Adrenal gland (tissue), 12 donors: ENCODE results near the gene FAIM2. TPM values are rescaled to one million over a fixed set of nuclear protein-coding genes. Genes with fewer than 3 reads are reported as not detected.

ENCODE experiments used
- DNase-seq, 7 donors: peaks; one replicate each; pipeline ENCODE4 v3.0.0-alpha.2; 2019 to 2020
- H3K27ac ChIP-seq, 5 donors: fragments of 200-600 bp; sonication (generic) in 4 of 5; 1 replicate in 3 of 5; 2 replicates in 2 of 5; pipeline versions ENCODE4 v1.5.1 to v1.8.0; 2016 to 2020; ENCODE audit warnings: mild to moderate bottlenecking in 1 of 5
- H3K27me3 ChIP-seq: fragments of 200-600 bp; 2 replicates; pipeline ENCODE4 v1.8.0; 2021
- H3K36me3 ChIP-seq, 2 donors: fragments of 200-600 bp; replicated peaks in 1 of 2; 1 replicate in 1 of 2; 2 replicates in 1 of 2; pipeline versions ENCODE4 v1.5.1 to v1.8.0; 2018 to 2022
- H3K4me1 ChIP-seq, 2 donors: fragments of 200-600 bp; replicated peaks in 1 of 2; 1 replicate in 1 of 2; 2 replicates in 1 of 2; pipeline versions ENCODE4 v1.5.1 to v1.8.0; 2018 to 2021
- H3K4me3 ChIP-seq, 4 donors: fragments of 200-600 bp; sonication (generic) in 3 of 4; one replicate each; pipeline ENCODE4 v1.5.1; 2016 to 2018
- H3K9me3 ChIP-seq, 3 donors: fragments of 200-600 bp; sonication (generic) in 1 of 3; replicated peaks in 1 of 3; 1 replicate in 2 of 3; 2 replicates in 1 of 3; pipeline versions ENCODE4 v1.5.1 to v1.8.0; 2016 to 2021
- POLR2A ChIP-seq, 2 donors: fragments of 450-650 bp; IDR thresholded peaks; one replicate each; pipeline ENCODE4 v1.6.1; 2017; ENCODE audit warnings: antibody characterized with exemption in 2 of 2, mild to moderate bottlenecking in 2 of 2, moderate library complexity in 1 of 2
- WGBS, 4 donors: extraction: QIAGEN DNeasy Blood & Tissue Kit in 2 of 4; methylation state at CpG; one replicate each; pipeline versions ENCODE4 v1.1.5 to v1.1.7; 2013 to 2017; 5-methylcytosine and 5-hydroxymethylcytosine counted together
- intact Hi-C, 2 donors: fragments of 100-400 bp; cut with DNase I; formaldehyde crosslinking; loops; one replicate each; pipeline versions ENCODE4 v1.14.1 to v1.15.0; 2022 to 2023
- polyA plus RNA-seq, 3 donors: library from polyadenylated mRNA; stranded (reverse); fragments of 200-250 nt in 2 of 3; fragments of 350-450 nt in 1 of 3; fragmentation: Illumina TruSeq in 1 of 3; extraction: RNeasy Lipid Tissue Mini Kit (QIAGEN cat#74804) in 1 of 3; gene quantifications; one replicate each; pipeline ENCODE4 v1.2.3, GENCODE V29; 2013 to 2014
- total RNA-seq, 9 donors: library from RNA; depleted of rRNA in 4 of 9; stranded (reverse); fragments of >200 nt in 4 of 9; fragments of 120-200 nt in 1 of 9; fragmentation: NEBNext Ultra II Directional in 1 of 9; extraction: Animal tissue kit (Norgen Biotek cat#: 25700) in 1 of 9; gene quantifications; one replicate each; pipeline versions ENCODE4 v1.1.0 to v1.2.4, GENCODE V29; 2013 to 2023
- TF ChIP-seq, protein P1 (sequence below), 6 experiments: fragments of 450-650 bp in 4 of 6; fragments of 200-600 bp in 2 of 6; sonication (generic) in 1 of 6; IDR thresholded peaks; 1 replicate in 5 of 6; 2 replicates in 1 of 6; pipeline versions ENCODE4 v1.5.1 to v1.8.0; 2016 to 2021; ENCODE audit warnings: antibody characterized with exemption in 6 of 6, mild to moderate bottlenecking in 2 of 6, moderate library complexity in 1 of 6
- donor health status: healthy with polysubstance abuse.
- donor health status: Bipolar disorder and iron deficiency.
- donor health status: DM: yes; HTN: yes; CAD: no.
- donor health status: DM: no; HTN: no; CAD: no.
- donor health status: DM: no; HTN: no; CAD: no.
- donor health status: DM: yes; HTN: yes; CAD: no.

FAIM2 gene
- total and polyA plus RNA-seq, 12 donors = 0.35 to 50.8 (median 8.7) TPM

- Histone ChIP-seq H3K27me3 (no peaks in the 10 kb centered on the region), H3K9me3 (no peaks in the 10 kb centered on the region), H3K4me1 (peaks cover 0 to 4% of the 10 kb centered on the region in 2 donors), H3K27ac (peak overlapping the region in 1 of 5 donors; percentile 54), H3K4me3 (no peak overlapping the region), H3K36me3 (no peaks in the 10 kb centered on the region)
- intact Hi-C loops = no loop called here
- WGBS, 4 donors = 84 to 100% (median 95%) methylated on average over 12 to 15 of the region's 15 CpGs
- TF ChIP-seq POLR2A (IDR thresholded peaks at IDR 0.05) = no peak
- TF ChIP-seq, protein P1, sequence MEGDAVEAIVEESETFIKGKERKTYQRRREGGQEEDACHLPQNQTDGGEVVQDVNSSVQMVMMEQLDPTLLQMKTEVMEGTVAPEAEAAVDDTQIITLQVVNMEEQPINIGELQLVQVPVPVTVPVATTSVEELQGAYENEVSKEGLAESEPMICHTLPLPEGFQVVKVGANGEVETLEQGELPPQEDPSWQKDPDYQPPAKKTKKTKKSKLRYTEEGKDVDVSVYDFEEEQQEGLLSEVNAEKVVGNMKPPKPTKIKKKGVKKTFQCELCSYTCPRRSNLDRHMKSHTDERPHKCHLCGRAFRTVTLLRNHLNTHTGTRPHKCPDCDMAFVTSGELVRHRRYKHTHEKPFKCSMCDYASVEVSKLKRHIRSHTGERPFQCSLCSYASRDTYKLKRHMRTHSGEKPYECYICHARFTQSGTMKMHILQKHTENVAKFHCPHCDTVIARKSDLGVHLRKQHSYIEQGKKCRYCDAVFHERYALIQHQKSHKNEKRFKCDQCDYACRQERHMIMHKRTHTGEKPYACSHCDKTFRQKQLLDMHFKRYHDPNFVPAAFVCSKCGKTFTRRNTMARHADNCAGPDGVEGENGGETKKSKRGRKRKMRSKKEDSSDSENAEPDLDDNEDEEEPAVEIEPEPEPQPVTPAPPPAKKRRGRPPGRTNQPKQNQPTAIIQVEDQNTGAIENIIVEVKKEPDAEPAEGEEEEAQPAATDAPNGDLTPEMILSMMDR (IDR thresholded peaks at IDR 0.05) = no peak
- DNase-seq = no peak
Observed at GRCh38 chr12:49910331-49911212, 6.9 kb upstream of the FAIM2 start.

DNA sequence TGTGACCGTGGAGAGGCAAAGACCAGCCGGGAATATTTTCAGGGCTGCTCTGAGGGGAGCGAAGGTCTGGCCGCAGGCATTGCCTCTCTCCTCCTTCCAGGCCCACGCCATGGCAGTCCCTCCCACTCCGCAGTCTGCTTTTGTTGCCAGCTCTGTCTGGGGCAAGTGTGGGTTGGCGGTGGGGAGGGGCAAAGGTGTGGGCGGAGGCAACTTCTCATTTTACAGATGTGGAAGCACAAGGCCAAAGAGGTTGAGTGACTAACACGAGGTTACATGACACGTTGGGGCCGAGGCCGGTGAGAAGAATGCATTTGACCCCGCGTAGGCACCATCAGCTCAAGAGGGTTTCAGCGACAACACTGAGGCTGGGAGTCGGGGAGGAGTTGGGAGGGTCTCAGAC lies 6.1 kb upstream of the FAIM2 start:
- intact Hi-C loops = no loop called here
- peak; percentile 81 to 95 (median 92) for DNase-seq
- Histone ChIP-seq H3K9me3 (no peaks in the 10 kb centered on the region), H3K4me3 (no peak overlapping the region), H3K36me3 (no peaks in the 10 kb centered on the region), H3K27me3 (no peaks in the 10 kb centered on the region), H3K27ac (peak overlapping the region in 2 of 5 donors; percentile 26 to 54), H3K4me1 (peaks cover 1 to 9% of the 10 kb centered on the region in 2 donors)
- WGBS, 4 donors = 30 to 61% (median 46%) methylated on average over 14 to 16 of the region's 16 CpGs
- TF ChIP-seq, protein P1 (IDR thresholded peaks at IDR 0.05) = no peak
- peak in 1 of 2 donors; percentile 58 for TF ChIP-seq POLR2A (IDR thresholded peaks at IDR 0.05)

DNA sequence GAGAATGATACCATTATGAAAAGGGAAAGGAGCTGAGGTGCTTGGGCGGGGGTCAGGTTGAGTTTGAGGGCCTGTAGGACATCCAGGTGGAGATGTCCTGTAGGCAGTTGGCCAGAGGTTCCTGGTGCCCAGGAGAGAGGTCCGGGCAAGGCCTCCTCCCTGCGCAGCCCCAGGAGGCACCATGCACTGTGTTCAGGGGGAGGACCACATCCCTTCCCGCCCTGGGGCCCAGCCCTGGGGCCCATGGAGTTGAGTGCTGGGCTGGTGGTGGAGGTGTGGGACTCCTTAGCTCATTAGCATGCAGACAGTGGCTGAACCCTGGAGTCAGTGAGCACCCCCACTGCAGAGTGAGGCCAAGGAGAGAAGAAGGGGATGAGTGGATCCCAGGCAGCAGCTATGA lies 5.7 kb upstream of the FAIM2 start:
- H3K9me3 ChIP-seq = no peaks in the 10 kb centered on the region
- no peak for DNase-seq
- H3K36me3 ChIP-seq = no peaks in the 10 kb centered on the region
- WGBS, 4 donors = 80 to 95% (median 89%) methylated on average over 1 to 4 of the region's 4 CpGs
- intact Hi-C loops = no loop called here
- H3K27ac ChIP-seq = peak overlapping the region in 2 of 5 donors; percentile 26 to 54
- H3K4me3 ChIP-seq = no peak overlapping the region
- H3K27me3 ChIP-seq = no peaks in the 10 kb centered on the region
- H3K4me1 ChIP-seq = peaks cover 4 to 13% of the 10 kb centered on the region in 2 donors
- no peak for TF ChIP-seq POLR2A (IDR thresholded peaks at IDR 0.05)
- TF ChIP-seq, protein P1 (IDR thresholded peaks at IDR 0.05) = no peak

DNA sequence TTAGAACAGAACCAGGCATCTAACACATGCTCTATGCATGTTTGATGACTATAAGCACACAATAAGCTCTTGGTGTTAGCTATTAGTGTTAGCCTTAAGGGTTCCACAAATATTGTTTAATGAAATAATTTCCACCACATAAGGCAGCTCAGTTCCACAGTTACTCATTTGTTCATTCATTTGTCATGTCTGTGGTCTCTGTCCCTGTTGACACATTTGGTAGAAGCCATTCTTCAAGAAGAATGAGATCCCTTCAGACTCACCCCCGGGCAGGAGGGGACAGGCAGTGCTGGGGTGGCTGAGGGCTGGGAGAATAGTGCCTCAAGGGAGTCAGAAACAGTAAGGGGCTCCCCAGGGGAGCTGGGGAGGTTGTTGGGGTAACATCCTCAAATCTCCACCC lies 3.7 kb upstream of the FAIM2 start:
- Histone ChIP-seq H3K27ac (no peak overlapping the region), H3K9me3 (no peaks in the 10 kb centered on the region), H3K4me1 (peaks cover 4 to 22% of the 10 kb centered on the region in 2 donors), H3K27me3 (no peaks in the 10 kb centered on the region), H3K36me3 (no peaks in the 10 kb centered on the region), H3K4me3 (no peak overlapping the region)
- no peak for TF ChIP-seq POLR2A (IDR thresholded peaks at IDR 0.05)
- TF ChIP-seq, protein P1 (IDR thresholded peaks at IDR 0.05) = no peak
- WGBS, 4 donors = 88 to 95% (median 91%) methylated on average over 1 of the region's 1 CpG
- DNase-seq = no peak
- intact Hi-C loops = no loop called here
